B cell (primary cell): Measurements from ENCODE around the gene XIRP2. TPM values are rescaled to one million over a fixed set of nuclear protein-coding genes. Genes with fewer than 3 reads are reported as not detected.
"Not testable (repeated sequence)": the region's sequence is repeated elsewhere in the genome, so short reads cannot be mapped to it uniquely, and the experiment has no call there.

Source experiments
- ATAC-seq: fragments of 200-7000 bp; cut with Tn5 transposase; one replicate; pipeline ENCODE4 v1.10.0; 2021; ENCODE audit warnings: low read depth, mild to moderate bottlenecking, moderate number of reproducible peaks, moderate library complexity
- CTCF ChIA-PET: fragments of 350-600 bp; sonication (Branson Sonifier 250); formaldehyde crosslinking; loops from one replicate; lab custom pipeline; 2021; ENCODE audit warnings: antibody characterized with exemption, inconsistent platforms; lab: Charles Lee
- POLR2A ChIA-PET: fragments of 350-600 bp; sonication (Branson Sonifier 250); formaldehyde crosslinking; loops from one replicate; lab custom pipeline; 2021; ENCODE audit warnings: antibody characterized with exemption; lab: Charles Lee
- DNase-seq: peaks from one replicate; pipeline ENCODE4 v3.0.0; 2013
- H2AFZ ChIP-seq: 2 replicates; pipeline ENCODE4 v1.6.1; 2012; ENCODE audit warnings: mild to moderate bottlenecking, low read depth, low read length; ENCODE audit not compliant: insufficient read depth, poor library complexity, severe bottlenecking
- H3K27ac ChIP-seq, 2 donors: 1 replicate in 1 of 2; 2 replicates in 1 of 2; pipeline ENCODE4 v1.5.1; 2012 to 2013; ENCODE audit warnings: low read length in 2 of 2, mild to moderate bottlenecking in 2 of 2, moderate library complexity in 1 of 2
- H3K27me3 ChIP-seq, 4 experiments: fragments of 200-600 bp in 1 of 4; sonication (generic) in 1 of 4; replicated peaks in 1 of 4; 1 replicate in 2 of 4; 2 replicates in 2 of 4; pipeline versions ENCODE4 v1.6.1 to v1.7.0; 2013 to 2016; ENCODE audit warnings: low read length in 3 of 4, mild to moderate bottlenecking in 2 of 4, mixed read lengths in 1 of 4, moderate library complexity in 1 of 4; ENCODE audit not compliant: insufficient read depth in 4 of 4, control insufficient read depth in 3 of 4; ENCODE audit errors: control extremely low read depth in 1 of 4
- H3K36me3 ChIP-seq, 2 experiments: replicated peaks in 1 of 2; 1 replicate in 1 of 2; 2 replicates in 1 of 2; pipeline versions ENCODE4 v1.6.1 to v1.7.1; 2013; ENCODE audit warnings: low read length in 1 of 2; ENCODE audit not compliant: insufficient read depth in 2 of 2, control insufficient read depth in 1 of 2; ENCODE audit errors: control extremely low read depth in 1 of 2, extremely low read depth in 1 of 2
- H3K4me1 ChIP-seq, 2 donors: fragments of 200-600 bp in 1 of 2; sonication (generic) in 1 of 2; 1 replicate in 1 of 2; 2 replicates in 1 of 2; pipeline versions ENCODE4 v1.5.1 to v1.6.1; 2013 to 2017; ENCODE audit warnings: low read length in 2 of 2; ENCODE audit not compliant: control insufficient read depth in 2 of 2, insufficient read depth in 2 of 2
- H3K4me2 ChIP-seq: replicated peaks from 2 replicates; pipeline ENCODE3; 2012; ENCODE audit warnings: mild to moderate bottlenecking, low read depth, low read length; ENCODE audit not compliant: poor library complexity, severe bottlenecking
- H3K4me3 ChIP-seq, 5 experiments: fragments of 200-600 bp in 1 of 5; sonication (generic) in 1 of 5; 1 replicate in 3 of 5; 2 replicates in 2 of 5; pipeline versions ENCODE4 v1.5.1 to v1.7.0; 2011 to 2016; ENCODE audit warnings: low read length in 4 of 5, mild to moderate bottlenecking in 4 of 5, low read depth in 2 of 5, control low read depth in 1 of 5, moderate library complexity in 1 of 5; ENCODE audit not compliant: insufficient read depth in 1 of 5; ENCODE audit errors: control extremely low read depth in 1 of 5, extremely low read depth in 1 of 5
- H3K79me2 ChIP-seq: fragments of 200-600 bp; sonication (generic); one replicate; pipeline ENCODE4 v1.6.0; 2016; ENCODE audit warnings: low read length; ENCODE audit not compliant: control insufficient read depth, insufficient read depth
- H3K9ac ChIP-seq: fragments of 200-600 bp; sonication (generic); 2 replicates; pipeline ENCODE4 v1.6.1; 2017; ENCODE audit warnings: mild to moderate bottlenecking, low read length, moderate library complexity
- H3K9me3 ChIP-seq, 3 donors: one replicate each; pipeline versions ENCODE4 v1.6.1 to v1.7.1; 2013; ENCODE audit warnings: low read length in 2 of 3; ENCODE audit not compliant: control insufficient read depth in 2 of 3, insufficient read depth in 1 of 3; ENCODE audit errors: control extremely low read depth in 1 of 3
- H4K20me1 ChIP-seq: 2 replicates; pipeline ENCODE4 v1.6.0; 2012; ENCODE audit warnings: mild to moderate bottlenecking, low read length; ENCODE audit not compliant: insufficient read depth, control insufficient read depth, poor library complexity, severe bottlenecking
- H3K27ac Mint-ChIP-seq: one replicate; pipeline ENCODE4 v1.8.0; 2021; ENCODE audit warnings: mixed read lengths
- H3K27me3 Mint-ChIP-seq: one replicate; pipeline ENCODE4 v1.8.0; 2021; ENCODE audit warnings: mixed read lengths
- H3K4me1 Mint-ChIP-seq: one replicate; pipeline ENCODE4 v1.8.0; 2021; ENCODE audit warnings: mixed read lengths
- H3K4me3 Mint-ChIP-seq: one replicate; pipeline ENCODE4 v1.8.0; 2021; ENCODE audit warnings: mixed read lengths
- H3K9me3 Mint-ChIP-seq: one replicate; pipeline ENCODE4 v1.8.0; 2022; ENCODE audit warnings: mixed read lengths; ENCODE audit not compliant: insufficient read depth
- EZH2 ChIP-seq: IDR thresholded peaks from 2 replicates; pipeline ENCODE4 v1.6.1; 2012; ENCODE audit warnings: borderline replicate concordance, low read depth, mild to moderate bottlenecking, moderate library complexity, low read length; ENCODE audit not compliant: insufficient read depth, poor library complexity, severe bottlenecking
- WGBS: methylation state at CpG from one replicate; pipeline ENCODE4 v1.1.5; 2013; ENCODE audit warnings: missing lambda C conversion rate; ENCODE audit not compliant: insufficient coverage; 5-methylcytosine and 5-hydroxymethylcytosine counted together
- intact Hi-C: fragments of 100-400 bp; cut with micrococcal nuclease; formaldehyde crosslinking; loops from one replicate; pipeline ENCODE4 v1.10.0; 2022
- polyA plus RNA-seq: library from polyadenylated mRNA; depleted of rRNA; stranded (reverse); fragments of >200 nt; gene quantifications from 2 replicates; pipeline ENCODE4 v1.2.3, GENCODE V29; 2012
- total RNA-seq, 2 donors: library from RNA; stranded (reverse); fragments of 120-200 nt in 1 of 2; gene quantifications; 1 replicate in 1 of 2; 2 replicates in 1 of 2; pipeline versions ENCODE4 v1.2.3 to v1.2.4, GENCODE V29; 2013 to 2022
- TF ChIP-seq, protein P1 (sequence below): fragments of 200-600 bp; IDR thresholded peaks from one replicate; pipeline ENCODE4 v1.8.0; 2022; ENCODE audit warnings: antibody characterized with exemption, mild to moderate bottlenecking

XIRP2 gene
- total and polyA plus RNA-seq, 2 donors (not counting 1 experiment from before 2014, with no cell fraction given): not detected

DNA sequence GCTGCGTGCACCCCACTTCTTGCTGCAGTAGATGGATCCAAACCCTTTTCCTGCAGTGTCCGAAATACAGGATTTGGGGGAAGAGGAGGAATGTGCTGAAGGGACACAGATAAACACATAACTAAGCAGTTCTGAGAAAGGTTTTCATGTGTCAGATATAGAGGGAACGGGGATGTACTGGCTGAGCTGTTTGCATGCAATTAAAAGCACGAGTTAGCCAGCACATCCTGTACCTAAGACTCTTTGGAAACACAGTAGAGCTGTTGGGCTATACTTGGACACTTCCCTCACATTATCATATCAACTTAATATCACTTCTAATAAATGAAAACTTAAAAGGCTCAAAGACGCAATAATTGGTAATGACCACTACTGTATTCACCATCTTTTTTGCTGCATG is 377.4 kb downstream of the XIRP2 start:
- H3K9me3 ChIP-seq: peaks cover 0 to 9% (median 7%) of the 10 kb centered on the region in 3 donors
- WGBS: 81% methylated on average over 2 of the region's 5 CpGs
- no peaks in the 10 kb centered on the region for H4K20me1 ChIP-seq
- no peaks in the 10 kb centered on the region for H3K36me3 ChIP-seq
- ATAC-seq: no peak
- no peak overlapping the region for H3K4me3 ChIP-seq
- H3K9ac ChIP-seq: no peak overlapping the region
- no peak overlapping the region for H3K4me2 ChIP-seq
- no peaks in the 10 kb centered on the region for H3K4me1 ChIP-seq
- no peaks in the 10 kb centered on the region for H3K79me2 ChIP-seq
- no peak overlapping the region for H3K27ac Mint-ChIP-seq
- no peaks in the 10 kb centered on the region for H3K4me1 Mint-ChIP-seq
- TF ChIP-seq, protein P1, sequence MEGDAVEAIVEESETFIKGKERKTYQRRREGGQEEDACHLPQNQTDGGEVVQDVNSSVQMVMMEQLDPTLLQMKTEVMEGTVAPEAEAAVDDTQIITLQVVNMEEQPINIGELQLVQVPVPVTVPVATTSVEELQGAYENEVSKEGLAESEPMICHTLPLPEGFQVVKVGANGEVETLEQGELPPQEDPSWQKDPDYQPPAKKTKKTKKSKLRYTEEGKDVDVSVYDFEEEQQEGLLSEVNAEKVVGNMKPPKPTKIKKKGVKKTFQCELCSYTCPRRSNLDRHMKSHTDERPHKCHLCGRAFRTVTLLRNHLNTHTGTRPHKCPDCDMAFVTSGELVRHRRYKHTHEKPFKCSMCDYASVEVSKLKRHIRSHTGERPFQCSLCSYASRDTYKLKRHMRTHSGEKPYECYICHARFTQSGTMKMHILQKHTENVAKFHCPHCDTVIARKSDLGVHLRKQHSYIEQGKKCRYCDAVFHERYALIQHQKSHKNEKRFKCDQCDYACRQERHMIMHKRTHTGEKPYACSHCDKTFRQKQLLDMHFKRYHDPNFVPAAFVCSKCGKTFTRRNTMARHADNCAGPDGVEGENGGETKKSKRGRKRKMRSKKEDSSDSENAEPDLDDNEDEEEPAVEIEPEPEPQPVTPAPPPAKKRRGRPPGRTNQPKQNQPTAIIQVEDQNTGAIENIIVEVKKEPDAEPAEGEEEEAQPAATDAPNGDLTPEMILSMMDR: no peak
- no peak for TF ChIP-seq EZH2
- H3K9me3 Mint-ChIP-seq: peaks cover 10% of the 10 kb centered on the region
- H3K27me3 Mint-ChIP-seq: no peaks in the 10 kb centered on the region
- H3K27me3 ChIP-seq: no peaks in the 10 kb centered on the region
- no peak overlapping the region for H3K4me3 Mint-ChIP-seq
- intact Hi-C loops: no loop called here
- no peak overlapping the region for H3K27ac ChIP-seq
- ChIA-PET POLR2A (no interaction called here), CTCF (no interaction called here)
- no peak overlapping the region for H2AFZ ChIP-seq
- DNase-seq: no peak

DNA sequence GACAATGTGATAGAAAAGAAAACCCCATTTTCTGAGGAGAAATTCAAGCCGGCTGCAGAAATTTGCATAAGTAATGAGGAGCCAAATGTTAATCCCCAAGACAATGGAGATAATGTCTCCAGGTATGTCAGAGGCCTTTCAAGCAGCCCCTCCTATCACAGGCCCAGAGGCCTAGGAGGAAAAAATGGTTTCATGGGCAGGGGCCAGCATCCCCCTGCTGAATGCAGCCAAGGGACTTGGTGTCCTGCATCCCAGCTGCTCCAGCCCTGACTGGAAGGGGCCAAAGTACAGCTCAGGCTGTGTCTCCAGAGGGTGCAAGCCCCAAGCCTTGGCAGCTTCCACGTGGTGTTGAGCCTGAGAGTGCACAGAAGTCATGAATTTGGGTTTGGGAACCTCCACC is 380.0 kb downstream of the XIRP2 start:
- H2AFZ ChIP-seq, ATAC-seq, H3K27ac Mint-ChIP-seq, H3K9me3 ChIP-seq, DNase-seq, H3K4me3 ChIP-seq, H3K9ac ChIP-seq, H3K4me3 Mint-ChIP-seq, H3K79me2 ChIP-seq, H4K20me1 ChIP-seq, H3K27me3 Mint-ChIP-seq, H3K36me3 ChIP-seq, intact Hi-C loops, H3K4me1 Mint-ChIP-seq, CTCF ChIA-PET, H3K4me1 ChIP-seq, H3K27me3 ChIP-seq, H3K4me2 ChIP-seq, POLR2A ChIA-PET, H3K27ac ChIP-seq: not testable (repeated sequence)
- peaks cover 10% of the 10 kb centered on the region for H3K9me3 Mint-ChIP-seq
- WGBS: 65% methylated on average over 1 of the region's 2 CpGs
